Measurements from ENCODE around the gene HSPA9. TPM values are rescaled to one million over a fixed set of nuclear protein-coding genes. Genes with fewer than 3 reads are reported as not detected.

HSPA9 gene
- total and polyA plus RNA-seq, 2 of the 13 experiments (the other 11 are each of a cell fraction or from before 2014, with no cell fraction given) = 165 to 478 TPM

DNA sequence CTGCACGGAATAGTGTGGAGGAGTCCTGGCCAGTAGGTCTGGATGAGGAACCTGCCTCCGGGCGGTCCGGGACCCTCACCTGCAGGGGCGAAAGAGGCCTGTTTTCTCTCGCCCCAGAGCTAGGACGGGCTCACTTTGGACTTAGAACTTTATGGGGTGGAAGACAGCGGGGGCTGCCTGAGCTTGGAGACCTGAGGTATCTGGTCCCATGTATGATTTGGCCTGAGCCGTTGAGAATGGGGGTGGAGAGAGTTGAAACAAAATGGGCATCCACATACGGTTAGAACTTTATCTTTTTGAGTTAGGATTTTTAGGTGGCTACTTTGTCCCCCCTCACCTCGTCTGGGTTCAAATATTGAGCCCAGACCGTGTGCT, 31.5 kb downstream of the HSPA9 start (continued):
- TF ChIP-seq, protein P1, sequence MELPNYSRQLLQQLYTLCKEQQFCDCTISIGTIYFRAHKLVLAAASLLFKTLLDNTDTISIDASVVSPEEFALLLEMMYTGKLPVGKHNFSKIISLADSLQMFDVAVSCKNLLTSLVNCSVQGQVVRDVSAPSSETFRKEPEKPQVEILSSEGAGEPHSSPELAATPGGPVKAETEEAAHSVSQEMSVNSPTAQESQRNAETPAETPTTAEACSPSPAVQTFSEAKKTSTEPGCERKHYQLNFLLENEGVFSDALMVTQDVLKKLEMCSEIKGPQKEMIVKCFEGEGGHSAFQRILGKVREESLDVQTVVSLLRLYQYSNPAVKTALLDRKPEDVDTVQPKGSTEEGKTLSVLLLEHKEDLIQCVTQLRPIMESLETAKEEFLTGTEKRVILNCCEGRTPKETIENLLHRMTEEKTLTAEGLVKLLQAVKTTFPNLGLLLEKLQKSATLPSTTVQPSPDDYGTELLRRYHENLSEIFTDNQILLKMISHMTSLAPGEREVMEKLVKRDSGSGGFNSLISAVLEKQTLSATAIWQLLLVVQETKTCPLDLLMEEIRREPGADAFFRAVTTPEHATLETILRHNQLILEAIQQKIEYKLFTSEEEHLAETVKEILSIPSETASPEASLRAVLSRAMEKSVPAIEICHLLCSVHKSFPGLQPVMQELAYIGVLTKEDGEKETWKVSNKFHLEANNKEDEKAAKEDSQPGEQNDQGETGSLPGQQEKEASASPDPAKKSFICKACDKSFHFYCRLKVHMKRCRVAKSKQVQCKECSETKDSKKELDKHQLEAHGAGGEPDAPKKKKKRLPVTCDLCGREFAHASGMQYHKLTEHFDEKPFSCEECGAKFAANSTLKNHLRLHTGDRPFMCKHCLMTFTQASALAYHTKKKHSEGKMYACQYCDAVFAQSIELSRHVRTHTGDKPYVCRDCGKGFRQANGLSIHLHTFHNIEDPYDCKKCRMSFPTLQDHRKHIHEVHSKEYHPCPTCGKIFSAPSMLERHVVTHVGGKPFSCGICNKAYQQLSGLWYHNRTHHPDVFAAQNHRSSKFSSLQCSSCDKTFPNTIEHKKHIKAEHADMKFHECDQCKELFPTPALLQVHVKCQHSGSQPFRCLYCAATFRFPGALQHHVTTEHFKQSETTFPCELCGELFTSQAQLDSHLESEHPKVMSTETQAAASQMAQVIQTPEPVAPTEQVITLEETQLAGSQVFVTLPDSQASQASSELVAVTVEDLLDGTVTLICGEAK (IDR thresholded peaks at IDR 0.05) = no peak
- TF ChIP-seq, protein P1 (CRISPR knock-in tag; IDR thresholded peaks at IDR 0.05) = no peak
- TF ChIP-seq TAF1 (CRISPR knock-in tag; IDR thresholded peaks at IDR 0.05) (no peak), PAXIP1 (CRISPR knock-in tag; conservative IDR thresholded peaks at IDR 0.05) (no peak), ZNF180 (CRISPR knock-in tag; IDR thresholded peaks at IDR 0.05; ENCODE audit: borderline replicate concordance, low read depth) (no peak), SMARCE1 (IDR thresholded peaks at IDR 0.05; ENCODE audit: borderline replicate concordance) (no peak), MNT (IDR thresholded peaks at IDR 0.05) (no peak), PHF20 (CRISPR knock-in tag; IDR thresholded peaks at IDR 0.05) (no peak), EP300 (IDR thresholded peaks at IDR 0.05; ENCODE audit: low read depth in 2 of 2, low read length in 2 of 2) (no peak), EP300 (CRISPR knock-in tag; IDR thresholded peaks at IDR 0.05; ENCODE audit: borderline replicate concordance) (no peak), ZNF672 (CRISPR knock-in tag; IDR thresholded peaks at IDR 0.05) (no peak)
- TF ChIP-seq, protein P2, sequence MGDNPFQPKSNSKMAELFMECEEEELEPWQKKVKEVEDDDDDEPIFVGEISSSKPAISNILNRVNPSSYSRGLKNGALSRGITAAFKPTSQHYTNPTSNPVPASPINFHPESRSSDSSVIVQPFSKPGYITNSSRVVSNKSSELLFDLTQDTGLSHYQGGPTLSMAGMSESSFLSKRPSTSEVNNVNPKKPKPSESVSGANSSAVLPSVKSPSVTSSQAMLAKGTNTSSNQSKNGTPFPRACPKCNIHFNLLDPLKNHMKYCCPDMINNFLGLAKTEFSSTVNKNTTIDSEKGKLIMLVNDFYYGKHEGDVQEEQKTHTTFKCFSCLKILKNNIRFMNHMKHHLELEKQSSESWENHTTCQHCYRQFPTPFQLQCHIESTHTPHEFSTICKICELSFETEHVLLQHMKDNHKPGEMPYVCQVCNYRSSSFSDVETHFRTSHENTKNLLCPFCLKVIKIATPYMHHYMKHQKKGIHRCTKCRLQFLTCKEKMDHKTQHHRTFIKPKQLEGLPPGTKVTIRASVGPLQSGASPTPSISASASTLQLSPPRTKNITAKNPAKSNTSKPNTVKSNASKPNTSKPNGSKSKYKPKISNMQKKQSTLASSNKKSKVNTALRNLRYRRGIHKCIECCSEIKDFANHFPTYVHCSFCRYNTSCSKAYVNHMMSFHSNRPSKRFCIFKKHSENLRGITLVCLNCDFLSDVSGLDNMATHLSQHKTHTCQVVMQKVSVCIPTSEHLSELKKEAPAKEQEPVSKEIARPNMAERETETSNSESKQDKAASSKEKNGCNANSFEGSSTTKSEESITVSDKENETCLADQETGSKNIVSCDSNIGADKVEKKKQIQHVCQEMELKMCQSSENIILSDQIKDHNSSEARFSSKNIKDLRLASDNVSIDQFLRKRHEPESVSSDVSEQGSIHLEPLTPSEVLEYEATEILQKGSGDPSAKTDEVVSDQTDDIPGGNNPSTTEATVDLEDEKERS (CRISPR knock-in tag; IDR thresholded peaks at IDR 0.05) = no peak
